Left ventricle myocardium superior (tissue), 1 donor: ENCODE measurements around the gene PCF11. TPM values are rescaled to one million over a fixed set of nuclear protein-coding genes. Genes with fewer than 3 reads are reported as not detected.
"Not testable (repeated sequence)": the region's sequence is repeated elsewhere in the genome, so short reads cannot be mapped to it uniquely, and the experiment has no call there.

ENCODE experiments used
- ATAC-seq: fragments of 200-7000 bp; cut with Tn5 transposase; one replicate; pipeline ENCODE4 v1.9.1; 2020; ENCODE audit warnings: mild to moderate bottlenecking, moderate library complexity
- DNase-seq: peaks from one replicate; pipeline ENCODE4 v3.0.0-alpha.2; 2020
- intact Hi-C: fragments of 100-400 bp; cut with micrococcal nuclease; formaldehyde crosslinking; loops from one replicate; pipeline ENCODE4 v1.11.0; 2022
- total RNA-seq: library from RNA; stranded (reverse); fragmentation: NEBNext Ultra II Directional; extraction: Animal tissue kit (Norgen Biotek cat#: 25700); gene quantifications from one replicate; pipeline ENCODE4 v1.2.1, GENCODE V29; 2021
- donor health status: DM: no; HTN: yes; CAD: no; lungs with severe emphysema.

Gene PCF11
- total RNA-seq, 1 donor from 2014 or later: 27.7 TPM

DNA sequence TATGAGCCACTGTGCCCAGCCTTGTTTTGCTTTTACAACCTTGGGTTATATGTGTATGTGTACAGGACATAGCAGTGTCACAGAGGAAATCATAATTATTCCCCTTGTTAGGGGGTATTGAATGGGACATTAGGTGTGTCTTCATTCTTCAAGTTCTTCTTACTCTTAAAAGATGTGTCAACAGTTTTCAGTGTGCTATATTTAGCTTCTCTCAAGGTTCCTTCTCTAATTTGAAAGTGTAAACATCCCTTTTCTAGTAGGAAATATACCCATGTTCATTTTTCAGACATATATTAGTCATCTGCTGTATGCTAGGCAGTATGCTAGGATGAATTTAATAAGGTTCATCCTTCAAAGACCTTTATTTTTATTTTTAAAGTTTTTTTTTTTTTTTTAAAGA is 17.1 kb downstream of the PCF11 start:
- no peak for DNase-seq
- intact Hi-C loops: no loop called here
- ATAC-seq: no peak

DNA sequence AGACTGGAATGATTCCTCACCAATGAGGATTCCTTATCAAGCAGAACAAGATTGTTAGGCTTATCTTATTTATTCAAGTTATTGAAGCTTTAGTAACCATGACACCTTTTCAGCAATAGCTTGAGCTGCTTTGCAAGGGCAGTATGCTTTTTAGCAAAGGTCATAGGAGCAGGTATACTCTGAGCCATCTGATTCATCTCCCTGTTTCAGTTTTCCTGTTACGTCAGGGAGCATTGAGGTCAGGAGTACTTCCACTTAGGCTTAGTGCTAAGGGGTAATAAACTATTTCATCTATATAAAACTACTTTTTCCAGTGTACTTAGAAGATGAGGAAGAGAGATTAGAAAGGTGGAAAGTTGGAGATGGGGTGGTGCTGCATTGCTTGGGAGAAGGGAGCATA is 18.9 kb downstream of the PCF11 start:
- intact Hi-C loops: no loop called here
- no peak for ATAC-seq
- no peak for DNase-seq

DNA sequence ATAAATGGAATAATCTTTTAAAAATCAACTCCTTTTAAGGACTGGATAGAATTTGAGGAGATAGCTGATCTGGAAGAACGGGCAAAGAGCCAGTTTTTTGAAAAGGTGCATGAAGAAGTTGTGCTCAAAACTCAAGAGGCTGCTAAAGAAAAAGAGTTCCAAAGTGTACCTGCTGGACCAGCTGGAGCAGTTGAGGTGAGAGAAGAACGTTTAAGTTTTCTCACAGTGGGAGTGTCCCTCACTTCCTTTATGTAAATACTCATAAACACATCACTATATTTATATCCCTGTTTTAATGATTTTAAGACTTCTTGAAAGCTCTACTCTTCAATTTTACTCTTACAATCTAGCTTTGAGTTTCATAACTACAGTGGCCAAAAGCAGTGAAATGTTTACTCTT is 24.9 kb downstream of the PCF11 start:
- ATAC-seq: no peak
- intact Hi-C loops: no loop called here
- no peak for DNase-seq

DNA sequence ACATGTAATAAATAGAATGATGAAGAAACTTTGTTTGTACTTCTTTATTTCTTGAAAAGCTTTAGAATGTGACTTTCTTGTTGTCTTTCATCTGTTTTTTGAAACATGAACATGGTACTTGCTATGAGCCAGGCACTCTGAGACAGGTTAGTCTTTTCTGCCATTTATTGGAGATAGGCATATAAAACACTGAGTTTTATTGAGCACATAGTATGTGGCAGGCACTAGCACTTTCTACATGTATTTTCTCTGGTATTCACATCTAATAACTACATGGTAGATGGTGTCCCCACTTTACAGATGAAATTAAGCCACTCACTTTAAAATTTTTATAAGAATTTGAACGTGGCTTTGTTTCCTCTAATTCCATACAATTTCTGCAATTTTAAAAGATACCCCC is 28.8 kb downstream of the PCF11 start:
- no peak for ATAC-seq
- DNase-seq: no peak
- intact Hi-C loops: no loop called here

DNA sequence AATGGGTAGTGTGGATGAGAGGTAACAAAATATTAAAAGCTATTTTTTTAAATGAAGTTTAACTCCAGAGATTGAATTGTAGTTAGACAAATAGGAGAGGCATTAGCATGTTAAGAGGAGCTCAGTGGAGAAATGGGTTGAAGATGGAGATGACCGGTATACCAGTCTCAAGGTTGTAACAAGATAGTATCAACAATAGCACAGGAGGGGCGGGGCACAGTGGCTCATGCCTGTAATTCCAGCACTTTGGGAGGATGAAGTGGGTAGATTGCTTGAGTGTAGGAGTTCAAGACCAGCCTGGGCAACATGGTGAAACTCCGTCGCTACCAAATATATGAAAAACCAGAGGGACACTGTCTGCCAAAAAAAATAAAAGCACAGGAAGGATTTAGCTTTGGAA is 30.5 kb downstream of the PCF11 start:
- intact Hi-C loops: no loop called here

DNA sequence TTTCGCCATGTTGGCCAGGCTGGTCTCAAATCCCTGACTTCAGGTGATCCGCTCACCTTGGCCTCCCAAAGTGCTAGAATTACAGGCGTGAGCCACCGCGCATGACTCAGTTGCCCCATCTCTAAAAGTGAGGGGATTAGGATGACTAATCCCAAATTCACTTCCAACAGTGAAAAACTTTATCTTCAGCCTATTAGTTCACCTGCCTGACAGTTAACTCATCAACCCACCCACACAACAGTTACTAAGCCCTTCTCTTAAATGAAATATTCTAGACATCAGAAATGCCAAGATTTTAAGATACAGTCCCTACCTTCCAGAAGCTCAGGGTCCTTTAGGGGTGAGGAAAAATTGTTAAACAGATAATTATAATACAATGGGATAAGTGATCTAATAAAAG is 34.6 kb downstream of the PCF11 start:
- ATAC-seq (no peak), DNase-seq (no peak)
- intact Hi-C loops: no loop called here

More for the DNA sequence above, 30.5 kb downstream of the PCF11 start:
- DNase-seq: no peak
- ATAC-seq: no peak

DNA sequence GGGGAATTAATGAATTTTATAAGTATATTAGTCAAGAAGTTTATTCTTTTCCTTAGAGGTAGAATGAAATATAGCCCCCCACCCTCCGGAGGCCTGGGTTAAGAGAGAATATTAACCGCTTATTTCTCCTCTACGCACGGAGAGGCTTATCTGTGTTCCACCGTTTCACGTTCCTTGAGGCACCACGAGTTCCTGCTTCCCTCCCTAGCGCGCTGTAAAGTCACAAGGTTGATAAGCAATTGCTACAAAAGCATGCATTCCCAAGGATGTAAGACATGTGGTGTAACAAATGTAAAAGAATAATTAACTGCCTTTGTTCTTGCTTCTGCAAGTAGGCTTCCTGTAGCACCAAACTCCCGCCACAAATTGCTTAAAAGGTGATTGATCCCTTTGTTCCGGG is 35.1 kb downstream of the PCF11 start:
- ATAC-seq: no peak
- no peak for DNase-seq
- intact Hi-C loops: no loop called here

DNA sequence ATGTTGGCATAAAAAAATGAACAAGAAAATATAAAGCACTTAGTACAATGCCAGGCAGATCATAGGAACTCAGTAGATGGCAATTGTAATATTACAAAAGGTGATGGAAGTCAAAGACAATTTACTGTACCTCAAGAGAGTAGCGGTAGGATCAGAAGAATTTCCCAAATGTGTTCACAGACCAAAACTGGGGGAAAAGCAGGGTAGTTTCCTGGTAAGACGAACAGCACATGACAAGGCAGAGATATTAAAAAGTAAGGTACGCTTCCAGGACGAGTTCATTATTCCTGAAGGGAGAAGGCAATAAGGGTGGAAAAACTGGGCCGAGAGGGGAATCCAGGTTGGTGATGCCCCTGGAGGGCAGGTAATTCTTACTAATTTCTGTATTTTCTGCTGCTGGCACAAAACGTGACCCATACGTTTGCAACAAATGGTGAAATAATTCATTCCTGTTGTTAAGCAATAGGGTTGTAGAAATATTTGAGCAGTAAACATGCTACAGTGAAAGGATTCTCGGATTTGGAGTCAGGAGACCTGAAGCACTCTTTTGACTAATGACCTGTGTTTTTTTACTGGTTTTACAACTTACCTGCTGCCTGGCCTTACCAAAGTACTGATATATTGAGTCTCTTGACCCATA is 35.8 kb downstream of the PCF11 start:
- intact Hi-C loops: no loop called here
- DNase-seq (no peak), ATAC-seq (no peak)

DNA sequence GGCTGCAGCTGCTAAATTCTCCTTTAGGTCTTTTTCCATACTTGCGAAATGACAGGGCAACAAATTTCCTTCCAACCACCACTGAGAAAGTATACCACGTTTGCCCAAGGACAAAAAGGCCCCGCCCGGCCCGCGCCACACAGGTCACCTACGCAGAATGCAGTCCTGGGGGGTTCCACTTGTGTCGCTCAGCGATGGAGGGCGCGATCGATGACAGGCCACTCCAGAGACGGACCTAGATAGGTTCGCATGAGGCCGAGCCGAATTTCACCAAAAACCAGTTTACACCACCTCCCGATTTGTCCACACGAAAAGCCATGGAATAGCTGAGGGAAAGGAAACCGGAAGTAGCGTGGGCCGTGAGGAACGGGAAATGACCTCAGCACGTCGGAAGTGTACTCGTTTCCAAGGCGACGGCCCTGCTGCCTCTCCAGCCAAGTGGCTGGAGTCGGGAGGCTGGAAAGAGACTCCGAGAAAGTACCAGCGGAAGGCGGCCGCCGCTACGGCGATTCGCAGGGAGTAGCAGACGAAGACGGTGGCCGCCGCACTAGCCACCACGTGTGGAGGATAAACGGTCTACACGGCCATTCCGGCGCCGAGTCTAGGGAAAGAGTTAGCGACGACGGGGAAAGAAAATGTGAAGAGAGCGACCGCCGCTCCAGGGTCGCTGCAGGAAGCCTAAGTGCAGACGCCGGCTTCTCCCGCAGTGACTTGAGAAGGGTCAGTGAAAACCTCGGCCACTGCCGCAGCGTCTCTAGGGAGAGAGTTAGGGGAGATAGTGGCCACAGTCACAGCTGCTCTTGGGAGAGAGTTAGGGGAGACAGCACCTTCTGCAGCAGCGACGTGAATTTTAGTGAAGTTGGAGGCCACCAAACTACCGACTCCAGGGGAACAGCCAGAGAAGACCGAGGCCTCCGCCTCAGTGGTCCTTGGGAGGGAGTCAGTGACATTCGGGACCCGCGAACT is 36.7 kb downstream of the PCF11 start, which contains the start of gene ANKRD42:
Gene ANKRD42, plus strand, starts transcription at position 398 of the 966 bp plus-strand sequence. CDS start 959 bp downstream, outside the sequence.
- DNase-seq: peak; percentile 92
- intact Hi-C loops: no loop called here
- ATAC-seq: peak; percentile 98

DNA sequence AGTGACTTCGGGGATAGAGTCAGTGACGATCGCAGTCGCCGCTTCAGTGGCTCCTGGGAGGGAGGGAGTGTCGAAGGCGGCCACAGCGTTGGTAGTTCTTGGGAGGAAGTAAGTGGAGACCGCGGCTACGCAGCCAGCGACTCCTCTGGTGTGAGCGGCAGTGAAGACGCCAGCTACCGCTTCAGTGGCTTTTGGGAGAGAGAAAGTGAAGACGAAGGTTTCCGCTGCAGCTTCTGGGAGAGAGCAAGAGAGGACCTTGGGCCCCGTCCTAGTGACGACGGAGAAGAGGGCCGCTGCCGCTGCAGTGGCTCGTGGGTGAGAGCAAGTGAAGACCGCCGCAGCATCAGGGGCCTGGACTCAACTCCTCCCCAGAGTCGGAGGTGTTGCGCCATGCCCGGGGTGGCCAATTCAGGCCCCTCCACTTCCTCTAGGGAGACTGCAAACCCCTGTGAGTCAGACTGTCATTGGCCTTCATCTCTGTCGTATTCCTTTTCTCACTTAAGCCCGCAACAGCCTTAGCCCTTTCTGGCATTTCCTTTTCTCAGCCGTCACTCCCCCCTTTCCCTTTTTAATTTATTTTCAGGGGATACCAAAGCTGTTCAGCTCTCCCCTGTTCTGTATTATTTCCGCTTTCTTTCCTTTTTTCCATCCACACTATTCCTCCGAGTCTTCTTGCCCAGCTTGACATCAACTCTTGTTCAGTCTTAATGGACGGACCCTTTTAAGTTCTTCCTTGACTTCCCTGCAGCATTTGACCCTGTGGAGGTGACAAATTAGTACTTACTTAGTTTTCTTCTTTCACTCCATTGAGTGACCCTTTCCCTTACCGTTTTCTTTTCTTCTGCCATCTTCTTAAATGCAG is 37.6 kb downstream of the PCF11 start:
- intact Hi-C loops: no loop called here
- peak; percentile 76 for ATAC-seq
- DNase-seq: peak; percentile 74

DNA sequence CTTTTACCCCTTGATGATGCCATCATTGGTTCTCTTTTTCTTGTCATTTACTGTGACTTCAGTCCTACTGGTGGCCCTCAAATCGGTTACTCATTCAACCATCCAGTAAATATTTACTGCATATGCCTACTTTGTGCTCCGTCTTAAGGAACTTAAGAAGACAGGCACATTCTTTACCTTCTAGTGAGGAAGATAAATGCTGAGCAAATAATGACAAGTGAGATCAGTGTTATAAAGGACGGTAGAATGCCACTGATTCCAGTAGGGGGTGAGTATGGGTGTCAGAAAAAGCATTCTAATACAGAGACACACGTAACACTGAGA is 38.2 kb downstream of the PCF11 start:
- intact Hi-C loops: no loop called here

DNA sequence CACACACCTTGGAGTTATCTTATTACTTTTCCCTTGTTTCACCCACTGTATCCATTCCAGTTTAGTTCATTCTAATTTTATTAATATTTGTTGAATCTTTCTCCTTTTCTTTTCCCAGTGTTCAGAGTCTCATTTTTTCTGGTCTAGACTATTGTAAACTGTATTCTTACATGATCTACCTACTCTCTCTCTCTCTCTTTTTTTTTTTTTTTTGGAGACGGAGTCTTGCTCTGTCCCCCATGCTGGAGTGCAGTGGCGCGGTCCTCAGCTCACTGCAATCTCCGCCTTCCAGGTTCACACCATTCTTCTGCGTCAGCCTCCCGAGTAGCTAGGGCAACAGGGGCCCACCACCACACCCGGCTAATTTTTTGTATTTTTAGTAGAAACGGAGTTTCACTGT is 38.7 kb downstream of the PCF11 start:
- intact Hi-C loops: no loop called here
- no peak for DNase-seq
- ATAC-seq: no peak

More for the DNA sequence above, 38.2 kb downstream of the PCF11 start:
- DNase-seq (no peak), ATAC-seq (no peak)

DNA sequence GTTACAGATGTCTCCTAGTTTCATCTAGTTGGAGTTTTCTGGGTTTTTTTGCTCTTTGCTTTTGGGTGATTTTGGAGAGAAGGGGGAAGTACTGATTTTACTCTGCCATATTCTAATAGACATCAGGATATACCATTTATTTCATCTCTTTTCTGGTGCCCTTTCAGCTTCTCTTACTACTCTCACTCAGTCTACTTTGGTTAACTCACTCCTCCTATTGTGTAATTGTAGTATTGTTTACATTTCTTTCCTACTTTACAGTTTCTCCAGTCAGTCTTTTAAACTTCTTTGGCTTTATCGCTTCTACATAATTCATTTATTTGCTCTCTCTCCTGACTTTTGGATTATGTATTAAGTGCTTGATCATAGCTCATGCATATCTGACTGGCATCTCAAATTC is 43.1 kb downstream of the PCF11 start:
- intact Hi-C loops: no loop called here
- DNase-seq (no peak), ATAC-seq (no peak)

DNA sequence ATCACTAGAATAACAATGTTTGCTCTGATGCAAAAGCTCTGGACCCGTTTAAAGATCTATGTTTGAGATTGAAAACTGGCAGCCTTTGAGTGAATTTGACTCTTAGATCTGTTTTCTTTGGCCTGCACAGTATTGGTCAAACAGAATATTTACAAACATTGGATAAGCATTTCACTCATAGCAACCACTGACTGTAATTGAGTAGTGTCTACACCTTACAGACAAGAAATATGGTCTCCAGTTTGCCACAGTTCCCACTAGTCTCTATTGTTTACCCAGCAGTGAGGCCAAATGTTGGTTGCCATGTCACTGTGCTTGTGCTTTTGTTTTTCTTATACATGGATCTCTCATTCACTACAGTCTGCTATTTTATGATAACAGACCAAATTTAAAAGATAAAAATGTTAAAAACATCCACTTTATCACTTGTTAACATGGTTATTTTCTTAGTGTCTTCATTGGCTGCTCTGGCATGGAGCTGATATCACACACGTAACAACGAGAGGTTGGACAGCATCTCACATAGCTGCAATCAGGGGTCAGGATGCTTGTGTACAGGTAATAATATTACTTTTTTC is 48.8 kb downstream of the PCF11 start:
- DNase-seq: no peak
- no peak for ATAC-seq
- intact Hi-C loops: no loop called here

DNA sequence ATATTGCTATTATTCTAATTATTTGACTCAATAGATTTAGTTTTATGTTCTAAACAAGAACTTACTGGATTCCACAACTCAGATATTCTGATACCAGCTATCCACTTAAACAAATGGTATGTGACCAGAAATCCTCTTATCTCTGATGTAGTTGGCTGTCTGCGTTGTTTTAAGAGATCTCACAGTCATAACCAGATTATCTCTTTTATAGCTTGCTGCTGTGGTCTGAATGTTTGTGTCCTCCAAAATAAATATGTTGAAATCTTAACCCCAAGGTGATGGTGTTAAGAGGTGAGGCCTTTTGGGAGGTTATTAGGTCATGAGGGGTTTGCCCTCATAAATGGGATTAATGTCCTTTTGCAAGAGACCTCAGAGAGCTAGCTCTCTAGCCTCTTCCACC is 49.3 kb downstream of the PCF11 start:
- DNase-seq: no peak
- intact Hi-C loops: no loop called here
- no peak for ATAC-seq

DNA sequence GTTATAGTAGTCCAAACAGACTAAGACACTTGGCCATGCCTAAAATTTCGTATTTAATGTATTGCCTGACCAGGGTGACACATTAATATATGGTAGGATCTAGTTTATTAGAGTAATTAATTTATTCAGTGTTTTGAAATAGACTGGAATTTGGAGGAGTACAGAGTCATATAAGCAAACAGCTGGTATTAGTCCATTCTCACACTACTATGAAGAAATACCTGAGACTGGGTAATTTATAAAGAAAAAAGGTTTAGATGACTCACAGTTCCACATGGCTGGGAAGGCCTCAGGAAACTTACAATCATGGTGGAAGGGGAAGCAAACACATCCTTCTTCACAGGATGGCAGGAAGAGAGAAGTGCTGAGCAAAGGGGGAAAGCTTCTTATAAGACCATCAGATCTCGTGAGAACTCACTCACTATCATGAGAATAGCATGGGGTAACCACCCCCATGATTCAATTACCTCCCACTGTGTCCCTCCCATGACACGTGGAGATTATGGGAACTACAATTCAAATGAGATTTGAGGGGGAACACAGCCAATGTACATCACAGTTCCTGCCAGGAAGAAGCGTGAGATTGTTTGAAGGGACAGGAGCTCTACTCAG is 49.9 kb downstream of the PCF11 start:
- intact Hi-C loops, DNase-seq, ATAC-seq: not testable (repeated sequence)

DNA sequence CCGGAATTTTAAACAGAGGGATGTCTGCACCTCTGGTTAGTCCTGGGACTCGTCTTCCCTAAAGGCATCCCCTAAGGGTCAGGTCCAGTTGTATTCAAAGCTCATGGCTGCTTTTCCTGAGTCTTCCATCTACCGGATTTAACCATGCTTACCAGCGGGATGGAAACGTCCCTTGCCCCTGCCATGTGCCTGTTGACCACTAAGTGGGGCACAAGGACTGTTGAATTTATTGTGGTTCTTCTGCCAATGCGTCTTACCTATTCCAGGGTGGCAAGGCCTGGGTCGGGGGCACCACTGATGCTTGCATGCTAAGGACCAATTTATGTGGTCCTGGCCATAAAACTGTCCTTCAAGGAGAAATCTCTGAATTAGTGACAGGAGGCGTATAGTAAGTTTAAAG is 62.2 kb downstream of the PCF11 start:
- intact Hi-C loops: no loop called here
- ATAC-seq (no peak), DNase-seq (no peak)

DNA sequence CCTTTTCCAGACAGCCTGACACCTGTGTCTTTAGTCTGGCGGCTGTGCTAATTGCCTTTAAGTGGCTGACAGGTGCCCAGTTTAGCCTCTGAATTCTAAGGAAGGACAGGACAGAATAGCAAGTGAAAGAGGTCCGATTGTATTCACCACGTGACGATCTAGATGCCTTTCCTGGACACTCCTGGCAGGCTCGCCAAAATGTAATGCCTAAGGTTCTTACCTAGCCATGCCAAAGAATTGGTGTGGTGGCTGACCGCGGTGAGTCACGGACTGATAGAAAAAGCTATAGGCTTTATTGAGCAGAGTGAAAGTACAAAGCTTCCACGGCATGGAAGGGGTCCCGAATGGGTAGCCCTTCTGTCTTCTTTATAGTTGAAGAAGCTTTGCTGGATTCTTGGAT is 63.3 kb downstream of the PCF11 start:
- DNase-seq: no peak
- no peak for ATAC-seq
- intact Hi-C loops: no loop called here

DNA sequence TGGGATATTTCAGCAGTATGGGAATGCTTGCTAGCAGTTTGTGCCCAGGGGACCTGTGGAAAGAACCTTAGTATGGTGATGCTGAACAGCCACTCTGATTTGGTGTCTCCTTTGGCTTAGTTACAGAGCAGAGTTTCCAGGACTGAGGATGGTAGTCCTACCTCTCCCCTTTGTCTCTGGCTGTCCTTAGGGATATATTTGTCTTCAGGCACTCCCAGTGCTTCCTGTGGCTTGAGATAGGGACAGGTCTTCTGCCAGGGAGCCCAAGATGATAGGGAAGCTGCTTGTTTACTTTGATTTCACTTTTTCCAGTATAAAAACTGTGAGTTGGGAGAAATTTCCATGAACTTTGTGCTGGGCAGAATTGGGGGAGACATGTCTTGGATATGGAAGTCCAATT is 64.8 kb downstream of the PCF11 start:
- intact Hi-C loops: no loop called here
- no peak for ATAC-seq

More for the DNA sequence above, 64.8 kb downstream of the PCF11 start:
- no peak for DNase-seq
